ENCODE measurements around the gene CLMN. TPM values are rescaled to one million over a fixed set of nuclear protein-coding genes. Genes with fewer than 3 reads are reported as not detected.

Gene CLMN
- total and polyA plus RNA-seq, 2 experiments from 2014 or later: 3.2 to 5.7 TPM

DNA sequence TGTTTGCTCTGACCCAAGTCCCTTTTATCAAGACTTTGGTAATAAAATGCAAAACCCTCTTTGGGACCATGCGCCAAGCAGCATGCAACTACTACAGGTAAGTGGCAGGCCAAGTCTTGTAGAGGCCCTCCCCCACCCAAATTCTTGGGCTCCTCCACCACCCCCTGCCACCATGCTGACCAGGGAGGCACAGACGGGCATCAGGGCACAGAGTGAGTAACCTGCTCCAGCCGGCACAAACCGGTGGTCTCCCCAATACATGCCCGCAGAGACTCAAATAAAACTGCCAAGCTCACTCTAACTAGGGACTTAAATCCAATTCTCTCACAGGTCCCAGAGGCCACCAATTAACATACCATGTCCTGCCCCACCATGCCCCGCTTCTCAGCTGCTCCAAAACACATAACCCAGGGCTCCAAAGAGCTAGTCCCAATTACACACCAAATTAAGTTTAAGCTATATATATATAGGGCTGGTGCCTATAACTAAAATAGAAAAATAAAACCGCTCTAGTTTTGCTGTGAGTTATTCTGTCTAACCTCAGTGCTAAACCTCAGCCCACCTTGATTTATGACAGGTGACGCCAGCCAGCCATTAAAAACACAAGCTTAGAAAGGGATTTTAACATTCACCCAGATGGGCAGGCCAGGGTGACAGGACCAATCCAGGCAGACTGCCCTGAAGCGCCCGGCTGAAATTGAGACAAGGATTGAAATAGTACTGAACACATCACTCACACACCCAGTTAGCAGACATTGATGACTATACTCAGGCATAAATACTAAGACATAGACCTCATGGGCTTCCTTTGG, 81.0 kb downstream of the CLMN start:
- no peaks in the 10 kb centered on the region; the same call in 1 of the 2 replicates for H3K4me1 ChIP-seq (ENCODE audit: insufficient read depth)
- H3K27ac ChIP-seq (ENCODE audit: low read depth): no peak overlapping the region
- no peak overlapping the region; the same call in 1 of the 2 replicates for H3K27ac Mint-ChIP-seq
- H4K20me1 ChIP-seq (replicated peaks; ENCODE audit: insufficient read depth): no peaks in the 10 kb centered on the region
- no peak overlapping the region for H3K4me3 ChIP-seq
- no peak for ATAC-seq
- peaks cover 12% of the 10 kb centered on the region for H3K4me1 Mint-ChIP-seq
- H3K27me3 Mint-ChIP-seq (ENCODE audit: insufficient read depth, low read depth, poor library complexity): peaks cover 3% of the 10 kb centered on the region
- no peaks in the 10 kb centered on the region for H3K27me3 ChIP-seq (ENCODE audit: insufficient read depth)
- H3K79me2 ChIP-seq (replicated peaks; ENCODE audit: insufficient read depth): no peaks in the 10 kb centered on the region
- no peak overlapping the region for H3K4me3 Mint-ChIP-seq
- H2AFZ ChIP-seq: no peak overlapping the region
- no peaks in the 10 kb centered on the region for H3K9me2 ChIP-seq (ENCODE audit: insufficient read depth)
- H3K4me2 ChIP-seq: no peak overlapping the region
- no peaks in the 10 kb centered on the region for H3K9me3 Mint-ChIP-seq
- no peaks in the 10 kb centered on the region for H3F3A ChIP-seq (replicated peaks; ENCODE audit: low read depth)
- no peaks in the 10 kb centered on the region for H3K36me3 ChIP-seq (ENCODE audit: insufficient read depth)
- DNase-seq (ENCODE audit: low spot score): no peak
- TF ChIP-seq EZH2 (IDR thresholded peaks at IDR 0.05; ENCODE audit: low read depth, unreplicated experiment) (no peak), ZNF114 (CRISPR knock-in tag; IDR thresholded peaks at IDR 0.05) (no peak), NANOG (IDR thresholded peaks at IDR 0.05; ENCODE audit: borderline replicate concordance) (no peak), STAT1 (IDR thresholded peaks at IDR 0.05; ENCODE audit: unreplicated experiment) (no peak), JUNB (IDR thresholded peaks at IDR 0.05; ENCODE audit: unreplicated experiment) (no peak), ETS1 (IDR thresholded peaks at IDR 0.05) (no peak), REST (IDR thresholded peaks at IDR 0.05; ENCODE audit: unreplicated experiment) (no peak)
- no peaks in the 10 kb centered on the region for H3K36me3 Mint-ChIP-seq (ENCODE audit: low read depth)

DNA sequence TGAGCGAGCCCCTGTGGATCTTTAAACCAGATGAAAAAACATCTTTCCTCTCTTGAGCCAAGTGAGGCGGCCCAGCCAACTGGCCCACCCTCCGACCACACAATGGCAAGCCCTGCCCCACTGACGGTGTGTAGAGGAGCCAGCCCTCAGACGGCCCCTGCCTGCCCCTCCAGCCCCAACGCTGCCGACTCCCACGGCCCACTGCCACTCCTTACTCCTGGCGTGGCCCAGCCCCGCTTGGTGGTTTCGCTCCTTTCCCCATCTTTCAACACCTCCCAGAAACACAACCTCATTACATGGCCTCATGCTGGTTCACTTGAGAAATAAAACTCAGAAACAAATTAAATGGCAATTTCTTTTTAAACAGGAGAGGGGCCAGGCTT, 81.8 kb downstream of the CLMN start:
- no peak overlapping the region for H3K27ac ChIP-seq (ENCODE audit: low read depth)
- Mint-ChIP-seq H3K9me3 (no peaks in the 10 kb centered on the region), H3K36me3 (ENCODE audit: low read depth) (no peaks in the 10 kb centered on the region), H3K27me3 (ENCODE audit: insufficient read depth, low read depth, poor library complexity) (peaks cover 3% of the 10 kb centered on the region), H3K27ac (no peak overlapping the region), H3K4me1 (peaks cover 12% of the 10 kb centered on the region), H3K4me3 (no peak overlapping the region)
- TF ChIP-seq, protein P1, sequence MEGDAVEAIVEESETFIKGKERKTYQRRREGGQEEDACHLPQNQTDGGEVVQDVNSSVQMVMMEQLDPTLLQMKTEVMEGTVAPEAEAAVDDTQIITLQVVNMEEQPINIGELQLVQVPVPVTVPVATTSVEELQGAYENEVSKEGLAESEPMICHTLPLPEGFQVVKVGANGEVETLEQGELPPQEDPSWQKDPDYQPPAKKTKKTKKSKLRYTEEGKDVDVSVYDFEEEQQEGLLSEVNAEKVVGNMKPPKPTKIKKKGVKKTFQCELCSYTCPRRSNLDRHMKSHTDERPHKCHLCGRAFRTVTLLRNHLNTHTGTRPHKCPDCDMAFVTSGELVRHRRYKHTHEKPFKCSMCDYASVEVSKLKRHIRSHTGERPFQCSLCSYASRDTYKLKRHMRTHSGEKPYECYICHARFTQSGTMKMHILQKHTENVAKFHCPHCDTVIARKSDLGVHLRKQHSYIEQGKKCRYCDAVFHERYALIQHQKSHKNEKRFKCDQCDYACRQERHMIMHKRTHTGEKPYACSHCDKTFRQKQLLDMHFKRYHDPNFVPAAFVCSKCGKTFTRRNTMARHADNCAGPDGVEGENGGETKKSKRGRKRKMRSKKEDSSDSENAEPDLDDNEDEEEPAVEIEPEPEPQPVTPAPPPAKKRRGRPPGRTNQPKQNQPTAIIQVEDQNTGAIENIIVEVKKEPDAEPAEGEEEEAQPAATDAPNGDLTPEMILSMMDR (conservative IDR thresholded peaks at IDR 0.05; ENCODE audit: low read depth in 2 of 2): no peak
- TF ChIP-seq POLR2AphosphoS5 (IDR thresholded peaks at IDR 0.05; ENCODE audit: low read depth): no peak
- DNase-seq (ENCODE audit: low spot score) (no peak), ATAC-seq (no peak)
- H3K4me2 ChIP-seq: no peak overlapping the region
- no peak overlapping the region for H3K4me3 ChIP-seq
- H4K20me1 ChIP-seq (replicated peaks; ENCODE audit: insufficient read depth): no peaks in the 10 kb centered on the region
- H3K27me3 ChIP-seq (ENCODE audit: insufficient read depth): no peaks in the 10 kb centered on the region
- H3K4me1 ChIP-seq (ENCODE audit: insufficient read depth): no peaks in the 10 kb centered on the region; the same call in 1 of the 2 replicates
- H2AFZ ChIP-seq: no peak overlapping the region
- no peaks in the 10 kb centered on the region for H3K79me2 ChIP-seq (replicated peaks; ENCODE audit: insufficient read depth)
- no peaks in the 10 kb centered on the region for H3K36me3 ChIP-seq (ENCODE audit: insufficient read depth)
- H3K9me2 ChIP-seq (ENCODE audit: insufficient read depth): no peaks in the 10 kb centered on the region
- no peaks in the 10 kb centered on the region for H3F3A ChIP-seq (replicated peaks; ENCODE audit: low read depth)
